ENCODE results near the gene FAM107A. TPM values are rescaled to one million over a fixed set of nuclear protein-coding genes. Genes with fewer than 3 reads are reported as not detected.

The FAM107A gene
- total RNA-seq, 1 donor from 2014 or later, result 2.9 TPM

GRCh38 chr3:58566398-58567250 is 10.6 kb downstream of the FAM107A start:
- DNase-seq, result no peak

- no peak for DNase-seq
Measured at GRCh38 chr3:58565621-58566397, 11.4 kb downstream of the FAM107A start.

GRCh38 chr3:58564456-58565160 is 12.6 kb downstream of the FAM107A start:
- DNase-seq, result peak; percentile 77

GRCh38 chr3:58564054-58564453 is 13.1 kb downstream of the FAM107A start:
- no peak for DNase-seq

GRCh38 chr3:58563386-58564035 is 13.7 kb downstream of the FAM107A start:
- peak; percentile 35 for DNase-seq

- DNase-seq, result no peak
Measured at GRCh38 chr3:58562498-58562897, 14.7 kb downstream of the FAM107A start.

- peak; percentile 95 for DNase-seq
Measured at GRCh38 chr3:58560771-58561311, 16.4 kb downstream of the FAM107A start.

GRCh38 chr3:58559586-58559985 is 17.6 kb downstream of the FAM107A start:
- no peak for DNase-seq

GRCh38 chr3:58557491-58557890 is 19.7 kb downstream of the FAM107A start:
- no peak for DNase-seq

- no peak for DNase-seq
Measured at GRCh38 chr3:58556761-58557221, 20.4 kb downstream of the FAM107A start.

- no peak for DNase-seq
Measured at GRCh38 chr3:58556001-58556400, 21.2 kb downstream of the FAM107A start.

GRCh38 chr3:58555203-58555602 is 22.0 kb downstream of the FAM107A start:
- DNase-seq, result no peak

GRCh38 chr3:58553003-58553402 is 24.2 kb downstream of the FAM107A start:
- no peak for DNase-seq

- no peak for DNase-seq
Measured at GRCh38 chr3:58551636-58552180, 25.5 kb downstream of the FAM107A start.

- DNase-seq, result no peak
Measured at GRCh38 chr3:58544541-58544940, 32.6 kb downstream of the FAM107A start.

GRCh38 chr3:58540176-58540858 is 36.9 kb downstream of the FAM107A start:
- no peak for DNase-seq

GRCh38 chr3:58539626-58540025 is 37.6 kb downstream of the FAM107A start:
- no peak for DNase-seq

- no peak for DNase-seq
Measured at GRCh38 chr3:58537412-58538301, 39.5 kb downstream of the FAM107A start.

GRCh38 chr3:58536501-58537411 is 40.4 kb downstream of the FAM107A start, which contains the start of gene ACOX2:
Gene ACOX2, minus strand, starts transcription at chr3:58537190. Its CDS starts 2,084 bp downstream, at chr3:58535106.
- DNase-seq, result peak; percentile 13

Data from dermis blood vessel endothelial cell (primary cell).